ENCODE data around the gene TUBA8. TPM values are rescaled to one million over a fixed set of nuclear protein-coding genes. Genes with fewer than 3 reads are reported as not detected.
"Not testable (repeated sequence)": the region's sequence is repeated elsewhere in the genome, so short reads cannot be mapped to it uniquely, and the experiment has no call there.

The TUBA8 gene
- total RNA-seq, 4 donors from 2014 or later = 7.5 to 16.5 (median 14.0) TPM

GRCh38 chr22:18069041-18069440 lies 41.6 kb upstream of the TUBA8 start:
- WGBS = 50% methylated on average over 2 of the region's 2 CpGs
- no peaks in the 10 kb centered on the region for H3K36me3 ChIP-seq
- H3K4me3 ChIP-seq = no peak overlapping the region
- peaks cover 0 to 4% (median 0%) of the 10 kb centered on the region in 4 donors for H3K27me3 ChIP-seq
- intact Hi-C loops (cut with DNase I) = loop anchor here (5.0 kb wide), 1 partner anchor 37 kb away; no protein-coding TSS in a partner anchor
- peaks cover 3 to 46% (median 34%) of the 10 kb centered on the region in 4 donors for H3K4me1 ChIP-seq
- DNase-seq (ENCODE audit: extremely low spot score) = no peak
- no peaks in the 10 kb centered on the region for H3K9me3 ChIP-seq
- peak overlapping the region; percentile 86 to 94 (median 89) for H3K27ac ChIP-seq (replicated peaks in 1 of 4)
- TF ChIP-seq EP300 (IDR thresholded peaks at IDR 0.05) = no peak
- no peak for TF ChIP-seq POLR2AphosphoS5 (IDR thresholded peaks at IDR 0.05)
- TF ChIP-seq POLR2A (IDR thresholded peaks at IDR 0.05; ENCODE audit: low read depth) = no peak
- TF ChIP-seq CTCF (IDR thresholded peaks at IDR 0.05) = no peak

- Histone ChIP-seq H3K36me3 (no peaks in the 10 kb centered on the region), H3K27me3 (peaks cover 0 to 4% (median 0%) of the 10 kb centered on the region in 4 donors), H3K9me3 (no peaks in the 10 kb centered on the region), H3K4me3 (no peak overlapping the region), H3K4me1 (peaks cover 3 to 48% (median 35%) of the 10 kb centered on the region in 4 donors), H3K27ac (replicated peaks in 1 of 4) (peak overlapping the region in 1 of 4 donors; percentile 94)
- TF ChIP-seq EP300 (IDR thresholded peaks at IDR 0.05) (no peak), CTCF (IDR thresholded peaks at IDR 0.05) (no peak), POLR2AphosphoS5 (IDR thresholded peaks at IDR 0.05) (no peak), POLR2A (IDR thresholded peaks at IDR 0.05; ENCODE audit: low read depth) (no peak)
- DNase-seq (ENCODE audit: extremely low spot score) = no peak
- intact Hi-C loops (cut with DNase I) = no loop called here
- 89% methylated on average over 4 of the region's 4 CpGs for WGBS
Measured at GRCh38 chr22:18070041-18070440, 40.6 kb upstream of the TUBA8 start.

GRCh38 chr22:18070556-18071306 lies 39.9 kb upstream of the TUBA8 start:
- intact Hi-C loops (cut with DNase I) = no loop called here
- Histone ChIP-seq H3K4me3 (no peak overlapping the region), H3K36me3 (no peaks in the 10 kb centered on the region), H3K4me1 (peaks cover 7 to 48% (median 42%) of the 10 kb centered on the region in 4 donors), H3K9me3 (no peaks in the 10 kb centered on the region), H3K27ac (replicated peaks in 1 of 4) (no peak overlapping the region), H3K27me3 (peaks cover 0 to 3% (median 0%) of the 10 kb centered on the region in 4 donors)
- TF ChIP-seq POLR2AphosphoS5 (IDR thresholded peaks at IDR 0.05) = no peak
- TF ChIP-seq CTCF (IDR thresholded peaks at IDR 0.05) = peak in 2 of 3 experiments; percentile 5 to 9
- DNase-seq (ENCODE audit: extremely low spot score) = no peak
- WGBS = 89% methylated on average over 14 of the region's 14 CpGs

GRCh38 chr22:18071307-18071967 lies 39.2 kb upstream of the TUBA8 start:
- H3K9me3 ChIP-seq; H3K36me3 ChIP-seq; H3K27ac ChIP-seq (replicated peaks in 1 of 4); H3K4me3 ChIP-seq; H3K27me3 ChIP-seq; intact Hi-C loops (cut with DNase I); DNase-seq (ENCODE audit: extremely low spot score): not testable (repeated sequence)
- 90% methylated on average over 7 of the region's 7 CpGs for WGBS
- H3K4me1 ChIP-seq = peaks cover 13 to 48% (median 46%) of the 10 kb centered on the region in 4 donors

GRCh38 chr22:18071968-18072310 lies 38.7 kb upstream of the TUBA8 start:
- no peak overlapping the region for H3K4me3 ChIP-seq
- H3K9me3 ChIP-seq = no peaks in the 10 kb centered on the region
- WGBS = 85% methylated on average over 1 of the region's 1 CpG
- intact Hi-C loops (cut with DNase I) = no loop called here
- TF ChIP-seq POLR2AphosphoS5 (IDR thresholded peaks at IDR 0.05) = no peak
- TF ChIP-seq EP300 (IDR thresholded peaks at IDR 0.05) = no peak
- TF ChIP-seq POLR2A (IDR thresholded peaks at IDR 0.05; ENCODE audit: low read depth) = no peak
- TF ChIP-seq CTCF (IDR thresholded peaks at IDR 0.05) = no peak
- DNase-seq (ENCODE audit: extremely low spot score) = no peak
- no peaks in the 10 kb centered on the region for H3K27me3 ChIP-seq
- peaks cover 18 to 48% (median 46%) of the 10 kb centered on the region in 4 donors for H3K4me1 ChIP-seq
- no peak overlapping the region for H3K27ac ChIP-seq (replicated peaks in 1 of 4)
- no peaks in the 10 kb centered on the region for H3K36me3 ChIP-seq

Data from esophagus muscularis mucosa (tissue), 4 donors.